ENCODE results near the gene ADGRL2.

ADGRL2 gene

DNA sequence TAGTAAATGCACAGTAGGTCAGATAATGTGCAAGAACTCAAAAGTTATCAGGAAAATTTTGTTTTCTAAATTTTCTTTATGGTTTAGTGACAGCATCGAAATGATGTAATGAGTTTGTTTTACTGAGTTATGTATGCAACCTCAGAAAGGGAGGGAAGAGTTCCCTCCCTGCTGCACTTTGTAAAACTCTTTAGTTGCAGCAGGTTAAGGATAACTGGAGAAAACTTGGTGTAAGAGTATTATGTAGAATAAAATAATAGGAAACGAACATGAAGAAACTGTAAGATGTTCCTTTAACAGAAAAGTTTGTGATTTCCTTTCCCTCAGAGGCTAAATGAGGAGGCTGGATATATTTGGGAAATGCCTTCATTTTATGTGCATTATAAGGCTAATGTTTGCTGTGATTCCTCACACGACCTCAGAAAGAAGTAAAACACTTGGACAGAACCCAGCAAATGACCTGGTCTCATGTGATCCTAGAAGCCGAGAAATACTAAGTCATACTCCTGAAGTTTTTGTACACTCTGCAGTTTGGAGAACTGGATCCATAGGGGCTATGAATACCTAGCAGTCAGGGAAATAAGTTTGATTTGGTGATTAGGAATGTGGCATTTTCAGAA lies 35.4 kb downstream of the ADGRL2 start:
- no peak overlapping the region for H3K27ac ChIP-seq
- TF ChIP-seq ZFX (IDR thresholded peaks at IDR 0.05) = no peak
- TF ChIP-seq, protein P1, sequence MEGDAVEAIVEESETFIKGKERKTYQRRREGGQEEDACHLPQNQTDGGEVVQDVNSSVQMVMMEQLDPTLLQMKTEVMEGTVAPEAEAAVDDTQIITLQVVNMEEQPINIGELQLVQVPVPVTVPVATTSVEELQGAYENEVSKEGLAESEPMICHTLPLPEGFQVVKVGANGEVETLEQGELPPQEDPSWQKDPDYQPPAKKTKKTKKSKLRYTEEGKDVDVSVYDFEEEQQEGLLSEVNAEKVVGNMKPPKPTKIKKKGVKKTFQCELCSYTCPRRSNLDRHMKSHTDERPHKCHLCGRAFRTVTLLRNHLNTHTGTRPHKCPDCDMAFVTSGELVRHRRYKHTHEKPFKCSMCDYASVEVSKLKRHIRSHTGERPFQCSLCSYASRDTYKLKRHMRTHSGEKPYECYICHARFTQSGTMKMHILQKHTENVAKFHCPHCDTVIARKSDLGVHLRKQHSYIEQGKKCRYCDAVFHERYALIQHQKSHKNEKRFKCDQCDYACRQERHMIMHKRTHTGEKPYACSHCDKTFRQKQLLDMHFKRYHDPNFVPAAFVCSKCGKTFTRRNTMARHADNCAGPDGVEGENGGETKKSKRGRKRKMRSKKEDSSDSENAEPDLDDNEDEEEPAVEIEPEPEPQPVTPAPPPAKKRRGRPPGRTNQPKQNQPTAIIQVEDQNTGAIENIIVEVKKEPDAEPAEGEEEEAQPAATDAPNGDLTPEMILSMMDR (conservative IDR thresholded peaks at IDR 0.05) = no peak

GRCh38 chr1:81838600-81839218 lies 38.0 kb downstream of the ADGRL2 start:
- H3K27ac ChIP-seq = no peak overlapping the region

DNA sequence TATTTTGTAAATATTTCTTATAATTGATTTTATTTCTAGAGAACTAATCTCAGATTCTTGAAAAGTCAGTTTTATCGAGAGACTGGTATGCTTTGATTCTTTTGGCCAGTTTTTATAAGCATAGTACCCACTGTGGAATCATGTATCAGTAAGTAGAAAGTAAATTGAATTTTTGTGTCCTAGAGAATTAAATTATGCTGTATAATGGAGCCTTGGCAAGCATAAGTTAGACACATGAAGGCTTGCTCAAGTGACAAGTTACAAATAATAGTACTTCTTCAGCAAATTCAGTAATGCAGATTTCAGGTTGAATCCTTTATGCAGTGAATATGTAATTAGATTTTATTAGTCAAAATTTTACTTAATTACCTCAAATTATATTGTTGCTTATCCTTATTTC lies 40.1 kb downstream of the ADGRL2 start:
- TF ChIP-seq ZFX (IDR thresholded peaks at IDR 0.05) = no peak
- TF ChIP-seq, protein P1 (conservative IDR thresholded peaks at IDR 0.05) = no peak
- no peak overlapping the region for H3K27ac ChIP-seq

More at GRCh38 chr1:81838600-81839218, 38.0 kb downstream of the ADGRL2 start:
- no peak for TF ChIP-seq ZFX (IDR thresholded peaks at IDR 0.05)
- TF ChIP-seq, protein P1 (conservative IDR thresholded peaks at IDR 0.05) = no peak

- H3K27ac ChIP-seq = no peak overlapping the region
- no peak for TF ChIP-seq ZFX (IDR thresholded peaks at IDR 0.05)
- TF ChIP-seq, protein P1 (conservative IDR thresholded peaks at IDR 0.05) = no peak
Measured at GRCh38 chr1:81841795-81842194, 41.1 kb downstream of the ADGRL2 start.

- no peak overlapping the region for H3K27ac ChIP-seq
- TF ChIP-seq ZFX (IDR thresholded peaks at IDR 0.05) = no peak
- TF ChIP-seq, protein P1 (conservative IDR thresholded peaks at IDR 0.05) = no peak
Measured at GRCh38 chr1:81844477-81844876, 43.7 kb downstream of the ADGRL2 start.

GRCh38 chr1:81846630-81847029 lies 45.9 kb downstream of the ADGRL2 start:
- no peak overlapping the region for H3K27ac ChIP-seq
- TF ChIP-seq, protein P1 (conservative IDR thresholded peaks at IDR 0.05) = no peak
- TF ChIP-seq ZFX (IDR thresholded peaks at IDR 0.05) = no peak

DNA sequence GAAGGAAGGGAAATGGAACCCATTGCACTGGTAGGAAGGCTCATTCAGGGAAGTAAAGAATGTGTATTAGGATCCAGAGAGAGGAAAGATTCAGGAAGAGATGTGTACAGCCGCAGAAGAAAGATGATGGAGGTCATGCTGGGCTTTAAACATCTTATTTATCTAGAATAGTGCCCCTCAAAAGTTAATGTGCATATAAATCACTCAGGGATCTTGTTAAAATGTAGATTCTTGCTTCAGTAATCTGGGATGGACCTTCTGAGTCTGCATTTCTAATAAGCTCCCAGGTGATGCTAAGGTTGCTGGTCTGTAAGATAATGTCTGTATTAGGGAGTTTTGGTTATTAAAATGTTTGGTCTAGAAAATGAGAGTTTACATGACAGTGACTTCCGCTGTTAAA lies 46.3 kb downstream of the ADGRL2 start:
- TF ChIP-seq ZFX (IDR thresholded peaks at IDR 0.05) = no peak
- TF ChIP-seq, protein P1 (conservative IDR thresholded peaks at IDR 0.05) = no peak
- no peak overlapping the region for H3K27ac ChIP-seq

Data from C4-2B (cell line).